Small intestine (tissue), 7 donors: ENCODE data around the gene B3GNT7. TPM values are rescaled to one million over a fixed set of nuclear protein-coding genes. Genes with fewer than 3 reads are reported as not detected.
A peak's percentile ranks its signal among the peaks of the same experiment; 100 is the strongest.
"Not testable (repeated sequence)": the region's sequence is repeated elsewhere in the genome, so short reads cannot be mapped to it uniquely, and the experiment has no call there.

ENCODE experiments used
- DNase-seq, 2 donors: peaks; one replicate each; pipeline versions ENCODE4 v3.0.0 to v3.0.0-alpha.2; 2013
- FAIRE-seq: peaks from 2 replicates; lab custom pipeline; 2012; peaks lifted over from hg19 to GRCh38; lab: Jason Lieb, UNC
- H3K27ac ChIP-seq, 3 donors: one replicate each; pipeline ENCODE4 v1.5.1; 2013; ENCODE audit warnings: low read length in 2 of 3, mild to moderate bottlenecking in 2 of 3, control low read depth in 1 of 3, inconsistent platforms in 1 of 3, low read depth in 1 of 3, moderate library complexity in 1 of 3
- H3K27me3 ChIP-seq, 3 donors: one replicate each; pipeline ENCODE4 v1.6.1; 2013; ENCODE audit warnings: low read length in 3 of 3, inconsistent platforms in 1 of 3; ENCODE audit not compliant: control insufficient read depth in 3 of 3, insufficient read depth in 3 of 3
- H3K36me3 ChIP-seq, 3 donors: one replicate each; pipeline ENCODE4 v1.6.1; 2013; ENCODE audit warnings: low read length in 3 of 3, inconsistent platforms in 1 of 3, low read depth in 1 of 3, mild to moderate bottlenecking in 1 of 3, moderate library complexity in 1 of 3; ENCODE audit not compliant: control insufficient read depth in 3 of 3, insufficient read depth in 2 of 3
- H3K4me1 ChIP-seq, 3 donors: one replicate each; pipeline ENCODE4 v1.6.1; 2013; ENCODE audit warnings: low read length in 2 of 3, inconsistent platforms in 1 of 3, low read depth in 1 of 3, mild to moderate bottlenecking in 1 of 3, moderate library complexity in 1 of 3; ENCODE audit not compliant: control insufficient read depth in 3 of 3, insufficient read depth in 2 of 3
- H3K4me3 ChIP-seq, 3 donors: one replicate each; pipeline ENCODE4 v1.5.1; 2013; ENCODE audit warnings: low read length in 3 of 3, control low read depth in 1 of 3, inconsistent platforms in 1 of 3, low read depth in 1 of 3, mild to moderate bottlenecking in 1 of 3, moderate library complexity in 1 of 3
- H3K9me3 ChIP-seq, 2 donors: one replicate each; pipeline ENCODE4 v1.6.1; 2013; ENCODE audit warnings: low read depth in 1 of 2, low read length in 1 of 2; ENCODE audit not compliant: control insufficient read depth in 2 of 2, insufficient read depth in 1 of 2
- WGBS, 3 donors: extraction: QIAGEN DNeasy Blood & Tissue Kit; methylation state at CpG; one replicate each; pipeline ENCODE4 v1.1.7; 2013; 5-methylcytosine and 5-hydroxymethylcytosine counted together
- polyA plus RNA-seq, 4 donors: library from polyadenylated mRNA; stranded (reverse) in 3 of 4; unstranded in 1 of 4; fragments of 200-250 nt in 3 of 4; fragments of 120-200 nt in 1 of 4; gene quantifications; one replicate each; pipeline versions ENCODE4 v1.2.1 to v1.2.3, GENCODE V29; 2013
- donor health status: healthy with polysubstance abuse.
- donor health status: control.
- donor health status: control.
- donor health status: Bipolar disorder and iron deficiency.
- donor health status: healthy.

The B3GNT7 gene
- polyA plus RNA-seq, 4 donors: 13.8 to 44.6 (median 18.3) TPM

DNA sequence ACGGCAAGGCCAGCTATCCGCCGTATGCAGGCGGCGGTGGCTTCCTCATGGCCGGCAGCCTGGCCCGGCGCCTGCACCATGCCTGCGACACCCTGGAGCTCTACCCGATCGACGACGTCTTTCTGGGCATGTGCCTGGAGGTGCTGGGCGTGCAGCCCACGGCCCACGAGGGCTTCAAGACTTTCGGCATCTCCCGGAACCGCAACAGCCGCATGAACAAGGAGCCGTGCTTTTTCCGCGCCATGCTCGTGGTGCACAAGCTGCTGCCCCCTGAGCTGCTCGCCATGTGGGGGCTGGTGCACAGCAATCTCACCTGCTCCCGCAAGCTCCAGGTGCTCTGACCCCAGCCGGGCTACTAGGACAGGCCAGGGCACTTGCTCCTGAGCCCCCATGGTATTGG lies 3.1 kb downstream of the B3GNT7 start:
- Histone ChIP-seq H3K4me3 (no peak overlapping the region), H3K9me3 (no peaks in the 10 kb centered on the region), H3K4me1 (peaks cover 0 to 56% (median 2%) of the 10 kb centered on the region in 3 donors), H3K27me3 (no peaks in the 10 kb centered on the region), H3K36me3 (peaks cover 0 to 48% (median 10%) of the 10 kb centered on the region in 3 donors), H3K27ac (no peak overlapping the region)
- 94 to 96% (median 96%) methylated on average over 27 of the region's 27 CpGs for WGBS, 3 donors
- no peak for FAIRE-seq
- no peak for DNase-seq

- WGBS, 3 donors: 83 to 89% (median 85%) methylated on average over 19 to 23 of the region's 23 CpGs
- no peaks in the 10 kb centered on the region for H3K9me3 ChIP-seq
- no peak overlapping the region for H3K4me3 ChIP-seq
- FAIRE-seq: no peak
- DNase-seq: no peak
- H3K4me1 ChIP-seq: peaks cover 0 to 63% (median 2%) of the 10 kb centered on the region in 3 donors
- peaks cover 0 to 49% (median 10%) of the 10 kb centered on the region in 3 donors for H3K36me3 ChIP-seq
- H3K27ac ChIP-seq: peak overlapping the region in 1 of 3 donors; percentile 83
- no peaks in the 10 kb centered on the region for H3K27me3 ChIP-seq
These were observed 3.7 kb downstream of the B3GNT7 start for GRCh38 chr2:231399046-231399852.

DNA sequence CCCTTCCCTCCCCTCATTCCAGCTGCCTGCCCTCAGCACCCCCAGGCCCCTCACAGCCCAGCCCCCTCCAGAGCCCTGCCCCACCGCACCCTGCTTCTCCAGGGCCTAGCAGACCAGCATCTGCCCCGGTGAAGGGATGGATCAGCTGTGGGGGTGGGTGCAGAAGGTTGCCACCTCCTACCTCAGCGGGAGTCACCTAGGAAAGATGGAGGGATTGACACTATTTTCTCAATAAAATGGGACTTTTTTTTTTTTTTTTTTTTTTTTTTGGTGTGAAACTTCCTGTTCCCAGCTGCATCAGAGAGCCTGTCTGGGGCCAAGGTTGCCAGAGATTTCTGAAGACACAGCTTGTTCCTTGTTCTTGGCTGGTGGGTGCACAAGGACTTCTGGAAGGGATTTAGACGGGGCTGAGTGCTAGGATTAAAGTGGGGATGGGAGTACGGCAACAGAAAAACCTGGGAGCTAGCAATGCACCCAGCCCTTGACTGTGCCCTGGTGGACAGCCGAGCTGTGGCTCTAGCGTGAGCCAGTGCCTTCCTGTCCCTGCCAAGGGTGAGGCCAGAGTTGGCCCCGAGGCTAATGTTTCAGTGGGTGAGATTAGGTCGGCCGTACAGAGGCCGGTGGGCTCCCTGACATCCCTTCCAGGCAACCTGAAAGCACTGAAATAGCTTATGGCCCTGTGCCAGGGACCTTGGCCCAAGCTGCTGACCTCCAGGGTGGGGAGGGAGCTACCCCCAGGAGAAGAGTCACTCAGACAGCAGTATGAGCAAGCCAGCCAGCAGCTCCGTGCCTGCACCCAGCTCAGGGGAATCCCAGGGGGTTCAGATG lies 4.6 kb downstream of the B3GNT7 start:
- H3K9me3 ChIP-seq: no peaks in the 10 kb centered on the region
- peak; percentile 62 for DNase-seq
- H3K27me3 ChIP-seq: no peaks in the 10 kb centered on the region
- peak overlapping the region; percentile 57 to 83 (median 79) for H3K27ac ChIP-seq
- no peak for FAIRE-seq
- H3K36me3 ChIP-seq: peaks cover 0 to 51% (median 10%) of the 10 kb centered on the region in 3 donors
- WGBS, 3 donors: 29 to 41% (median 33%) methylated on average over 12 of the region's 12 CpGs
- H3K4me1 ChIP-seq: peaks cover 0 to 62% (median 2%) of the 10 kb centered on the region in 3 donors
- peak overlapping the region in 2 of 3 donors; percentile 8 to 16 for H3K4me3 ChIP-seq

DNA sequence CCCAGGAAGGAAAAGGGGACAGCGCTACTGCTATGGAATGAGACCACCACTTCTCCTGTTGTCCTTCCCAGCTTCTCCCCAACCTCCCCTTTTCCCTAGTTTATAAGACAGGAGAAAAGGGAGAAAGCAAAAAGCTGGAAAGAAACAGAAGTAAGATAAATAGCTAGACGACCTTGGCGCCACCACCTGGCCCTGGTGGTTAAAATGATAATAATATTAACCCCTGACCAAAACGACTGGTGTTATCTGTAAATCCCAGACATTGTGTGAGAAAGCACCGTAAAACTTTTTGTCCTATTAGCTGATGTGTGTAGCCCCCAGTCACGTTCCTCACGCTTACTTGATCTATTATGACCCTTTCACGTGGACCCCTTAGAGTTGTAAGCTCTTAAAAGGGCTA lies 5.2 kb downstream of the B3GNT7 start:
- not testable (repeated sequence) for H3K27me3 ChIP-seq, FAIRE-seq
- H3K27ac ChIP-seq: peak overlapping the region in 2 of 3 donors; percentile 79 to 83

GRCh38 chr2:231401101-231401500 lies 5.6 kb downstream of the B3GNT7 start:
- DNase-seq, H3K27ac ChIP-seq, FAIRE-seq, H3K9me3 ChIP-seq, H3K27me3 ChIP-seq, H3K4me3 ChIP-seq: not testable (repeated sequence)
- Histone ChIP-seq H3K36me3 (peaks cover 0 to 51% (median 10%) of the 10 kb centered on the region in 3 donors), H3K4me1 (peaks cover 0 to 68% (median 2%) of the 10 kb centered on the region in 3 donors)
- 88 to 91% (median 90%) methylated on average over 23 of the region's 23 CpGs for WGBS, 3 donors

More for the DNA sequence above, 5.2 kb downstream of the B3GNT7 start:
- DNase-seq, H3K9me3 ChIP-seq: not testable (repeated sequence)
- 29 to 40% (median 34%) methylated on average over 7 to 8 of the region's 8 CpGs for WGBS, 3 donors
- Histone ChIP-seq H3K4me1 (peaks cover 0 to 65% (median 2%) of the 10 kb centered on the region in 3 donors), H3K4me3 (peak overlapping the region in 1 of 3 donors; percentile 16), H3K36me3 (peaks cover 0 to 51% (median 10%) of the 10 kb centered on the region in 3 donors)

GRCh38 chr2:231403421-231404182 lies 8.1 kb downstream of the B3GNT7 start:
- H3K4me1 ChIP-seq: peaks cover 0 to 54% (median 2%) of the 10 kb centered on the region in 3 donors
- H3K27ac ChIP-seq: peak overlapping the region in 1 of 3 donors; percentile 72
- H3K27me3 ChIP-seq, H3K9me3 ChIP-seq, H3K4me3 ChIP-seq, FAIRE-seq: not testable (repeated sequence)
- peak; percentile 36 to 45 for DNase-seq
- peaks cover 0 to 34% (median 4%) of the 10 kb centered on the region in 3 donors for H3K36me3 ChIP-seq
- 41 to 67% (median 58%) methylated on average over 14 of the region's 14 CpGs for WGBS, 3 donors

GRCh38 chr2:231404183-231404578 lies 8.7 kb downstream of the B3GNT7 start:
- peaks cover 0 to 28% (median 0%) of the 10 kb centered on the region in 3 donors for H3K36me3 ChIP-seq
- peak overlapping the region in 1 of 3 donors; percentile 72 for H3K27ac ChIP-seq
- H3K4me1 ChIP-seq: peaks cover 0 to 54% (median 0%) of the 10 kb centered on the region in 3 donors
- peaks cover 0 to 10% of the 10 kb centered on the region in 2 donors for H3K9me3 ChIP-seq
- H3K27me3 ChIP-seq, FAIRE-seq, H3K4me3 ChIP-seq, DNase-seq: not testable (repeated sequence)
- WGBS, 3 donors: 92 to 95% (median 93%) methylated on average over 16 of the region's 16 CpGs
